DOHH2 (cell line): Measurements from ENCODE around the gene REEP2.

Experiments used
- CTCF ChIP-seq: fragments of 200-600 bp; sonication (generic); IDR thresholded peaks from one replicate; pipeline ENCODE4 v1.5.1; 2014; ENCODE audit warnings: antibody characterized with exemption, mild to moderate bottlenecking, low read depth, low read length; ENCODE audit not compliant: poor library complexity, severe bottlenecking
- EZH2phosphoT487 ChIP-seq: fragments of 200-600 bp; sonication (generic); IDR thresholded peaks from 2 replicates; pipeline ENCODE4 v1.6.1; 2017; ENCODE audit warnings: borderline replicate concordance, mild to moderate bottlenecking, antibody characterized with exemption, low read length, moderate library complexity, mixed read lengths

- TF ChIP-seq CTCF (no peak), EZH2phosphoT487 (no peak; the same call in 1 of the 2 replicates)
Measured at GRCh38 chr5:138465261-138466124, 26.6 kb downstream of the REEP2 start, which contains the start of gene EGR1.
